C4-2B (cell line): ENCODE data around the gene COL24A1.

Source experiments
- ZFX ChIP-seq: fragments of 450-650 bp; IDR thresholded peaks from 2 replicates; pipeline ENCODE4 v1.6.1; 2017
- TF ChIP-seq, protein P1 (sequence below): fragments of 450-650 bp; conservative IDR thresholded peaks from 2 replicates; pipeline ENCODE4 v1.5.1; 2017; ENCODE audit warnings: mild to moderate bottlenecking

DNA sequence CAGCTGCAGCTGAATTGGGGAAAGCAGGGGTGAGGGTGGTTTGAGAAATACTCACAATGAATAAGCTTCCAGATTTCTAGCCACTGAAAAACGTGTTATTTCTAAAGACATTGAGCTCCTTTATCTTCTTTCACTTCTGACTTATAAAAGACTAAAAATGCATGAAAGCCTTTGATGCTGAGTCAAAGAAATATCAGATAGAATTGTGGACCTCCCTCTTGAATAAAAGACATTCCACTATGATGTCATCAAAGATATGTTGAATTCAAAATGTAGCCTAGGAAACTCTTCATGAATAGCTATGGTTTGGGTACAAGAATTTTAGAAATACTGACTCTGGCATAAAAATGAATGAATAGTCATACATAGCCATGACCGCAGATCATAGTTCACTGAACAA lies 44.7 kb upstream of the COL24A1 start:
- TF ChIP-seq, protein P1, sequence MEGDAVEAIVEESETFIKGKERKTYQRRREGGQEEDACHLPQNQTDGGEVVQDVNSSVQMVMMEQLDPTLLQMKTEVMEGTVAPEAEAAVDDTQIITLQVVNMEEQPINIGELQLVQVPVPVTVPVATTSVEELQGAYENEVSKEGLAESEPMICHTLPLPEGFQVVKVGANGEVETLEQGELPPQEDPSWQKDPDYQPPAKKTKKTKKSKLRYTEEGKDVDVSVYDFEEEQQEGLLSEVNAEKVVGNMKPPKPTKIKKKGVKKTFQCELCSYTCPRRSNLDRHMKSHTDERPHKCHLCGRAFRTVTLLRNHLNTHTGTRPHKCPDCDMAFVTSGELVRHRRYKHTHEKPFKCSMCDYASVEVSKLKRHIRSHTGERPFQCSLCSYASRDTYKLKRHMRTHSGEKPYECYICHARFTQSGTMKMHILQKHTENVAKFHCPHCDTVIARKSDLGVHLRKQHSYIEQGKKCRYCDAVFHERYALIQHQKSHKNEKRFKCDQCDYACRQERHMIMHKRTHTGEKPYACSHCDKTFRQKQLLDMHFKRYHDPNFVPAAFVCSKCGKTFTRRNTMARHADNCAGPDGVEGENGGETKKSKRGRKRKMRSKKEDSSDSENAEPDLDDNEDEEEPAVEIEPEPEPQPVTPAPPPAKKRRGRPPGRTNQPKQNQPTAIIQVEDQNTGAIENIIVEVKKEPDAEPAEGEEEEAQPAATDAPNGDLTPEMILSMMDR, result no peak
- no peak for TF ChIP-seq ZFX
